Activated CD4-positive, alpha-beta memory T cell treated with anti-CD3 and anti-CD28 coated beads for 36 hours (primary cell): ENCODE measurements around the gene UNC13B. TPM values are rescaled to one million over a fixed set of nuclear protein-coding genes. Genes with fewer than 3 reads are reported as not detected.

Source experiments
- CTCF ChIA-PET: fragments of 350-600 bp; sonication (Branson Sonifier 250); formaldehyde crosslinking; loops from one replicate; lab custom pipeline; 2021; ENCODE audit warnings: antibody characterized with exemption, inconsistent platforms; lab: Charles Lee
- POLR2A ChIA-PET: fragments of 350-600 bp; sonication (Branson Sonifier 250); formaldehyde crosslinking; loops from one replicate; lab custom pipeline; 2021; ENCODE audit warnings: antibody characterized with exemption; lab: Charles Lee
- DNase-seq: peaks from one replicate; pipeline ENCODE4 v3.0.0-alpha.2; 2020
- H3K27ac Mint-ChIP-seq: one replicate; pipeline ENCODE4 v1.8.0; 2021; ENCODE audit warnings: mixed read lengths
- H3K27me3 Mint-ChIP-seq: one replicate; pipeline ENCODE4 v1.8.0; 2021; ENCODE audit warnings: mixed read lengths
- H3K36me3 Mint-ChIP-seq: one replicate; pipeline ENCODE4 v1.8.0; 2021; ENCODE audit warnings: mixed read lengths
- H3K4me1 Mint-ChIP-seq: one replicate; pipeline ENCODE4 v1.8.0; 2021; ENCODE audit warnings: low read depth, mixed read lengths
- H3K4me3 Mint-ChIP-seq: one replicate; pipeline ENCODE4 v1.8.0; 2021; ENCODE audit warnings: mild to moderate bottlenecking, mixed read lengths
- H3K9me3 Mint-ChIP-seq: one replicate; pipeline ENCODE4 v1.8.0; 2021; ENCODE audit warnings: mixed read lengths
- intact Hi-C: fragments of 100-400 bp; cut with micrococcal nuclease; formaldehyde crosslinking; loops from one replicate; pipeline ENCODE4 v1.15.1; 2023
- total RNA-seq, 2 experiments: library from RNA; stranded (reverse); gene quantifications; one replicate each; pipeline ENCODE4 v1.2.3, GENCODE V29; 2021

Gene UNC13B
- total RNA-seq, 2 experiments from 2014 or later: 3.6 to 4.6 TPM

- no peaks in the 10 kb centered on the region for H3K4me1 Mint-ChIP-seq
- H3K27ac Mint-ChIP-seq: no peak overlapping the region
- intact Hi-C loops: no loop called here
- H3K36me3 Mint-ChIP-seq: peaks cover 15% of the 10 kb centered on the region
- ChIA-PET CTCF (interaction anchor here (1.2 kb wide), 1 partner anchor 364 kb away, joined by 3 read pairs; no protein-coding TSS in a partner anchor), POLR2A (no interaction called here)
- H3K4me3 Mint-ChIP-seq: no peak overlapping the region
- H3K27me3 Mint-ChIP-seq: peaks cover 3% of the 10 kb centered on the region
- no peak for DNase-seq
- H3K9me3 Mint-ChIP-seq: peaks cover 31% of the 10 kb centered on the region
These were observed 32.0 kb downstream of the UNC13B start for GRCh38 chr9:35193762-35194161.

- Mint-ChIP-seq H3K9me3 (peaks cover 32% of the 10 kb centered on the region), H3K27ac (no peak overlapping the region), H3K4me1 (no peaks in the 10 kb centered on the region), H3K4me3 (no peak overlapping the region), H3K36me3 (peaks cover 15% of the 10 kb centered on the region), H3K27me3 (peaks cover 3% of the 10 kb centered on the region)
- DNase-seq: no peak
- intact Hi-C loops: no loop called here
- ChIA-PET POLR2A (no interaction called here), CTCF (no interaction called here)
These were observed 33.9 kb downstream of the UNC13B start for GRCh38 chr9:35195683-35196082.

GRCh38 chr9:35198191-35198590 lies 36.4 kb downstream of the UNC13B start:
- H3K4me1 Mint-ChIP-seq: no peaks in the 10 kb centered on the region
- intact Hi-C loops: no loop called here
- no peak overlapping the region for H3K4me3 Mint-ChIP-seq
- H3K9me3 Mint-ChIP-seq: peaks cover 24% of the 10 kb centered on the region
- DNase-seq: no peak
- ChIA-PET POLR2A (no interaction called here), CTCF (no interaction called here)
- H3K27ac Mint-ChIP-seq: no peak overlapping the region
- peaks cover 8% of the 10 kb centered on the region for H3K27me3 Mint-ChIP-seq
- H3K36me3 Mint-ChIP-seq: peaks cover 9% of the 10 kb centered on the region

GRCh38 chr9:35203528-35203927 lies 41.7 kb downstream of the UNC13B start:
- no peak for DNase-seq
- Mint-ChIP-seq H3K4me1 (no peaks in the 10 kb centered on the region), H3K27ac (no peak overlapping the region), H3K4me3 (no peak overlapping the region), H3K36me3 (peaks cover 7% of the 10 kb centered on the region), H3K27me3 (peaks cover 8% of the 10 kb centered on the region), H3K9me3 (peaks cover 33% of the 10 kb centered on the region)
- intact Hi-C loops: no loop called here
- POLR2A ChIA-PET: no interaction called here
- CTCF ChIA-PET: no interaction called here

GRCh38 chr9:35205340-35205739 lies 43.5 kb downstream of the UNC13B start:
- no peak overlapping the region for H3K27ac Mint-ChIP-seq
- peaks cover 7% of the 10 kb centered on the region for H3K36me3 Mint-ChIP-seq
- peaks cover 31% of the 10 kb centered on the region for H3K9me3 Mint-ChIP-seq
- ChIA-PET POLR2A (no interaction called here), CTCF (no interaction called here)
- no peak overlapping the region for H3K4me3 Mint-ChIP-seq
- no peaks in the 10 kb centered on the region for H3K4me1 Mint-ChIP-seq
- DNase-seq: no peak
- peaks cover 8% of the 10 kb centered on the region for H3K27me3 Mint-ChIP-seq
- intact Hi-C loops: no loop called here

- intact Hi-C loops: no loop called here
- Mint-ChIP-seq H3K27ac (no peak overlapping the region), H3K4me3 (no peak overlapping the region), H3K4me1 (no peaks in the 10 kb centered on the region), H3K36me3 (no peaks in the 10 kb centered on the region), H3K9me3 (no peaks in the 10 kb centered on the region), H3K27me3 (no peaks in the 10 kb centered on the region)
- CTCF ChIA-PET: no interaction called here
- no peak for DNase-seq
- POLR2A ChIA-PET: no interaction called here
These were observed 50.0 kb downstream of the UNC13B start for GRCh38 chr9:35211854-35212253.

- no peak for DNase-seq
- intact Hi-C loops: no loop called here
- Mint-ChIP-seq H3K27me3 (no peaks in the 10 kb centered on the region), H3K4me3 (no peak overlapping the region), H3K9me3 (peaks cover 11% of the 10 kb centered on the region), H3K36me3 (peaks cover 2% of the 10 kb centered on the region), H3K4me1 (no peaks in the 10 kb centered on the region), H3K27ac (no peak overlapping the region)
- CTCF ChIA-PET: no interaction called here
- POLR2A ChIA-PET: no interaction called here
These were observed 59.0 kb downstream of the UNC13B start for GRCh38 chr9:35220659-35221338.

GRCh38 chr9:35225677-35226076 lies 63.9 kb downstream of the UNC13B start:
- DNase-seq: no peak
- Mint-ChIP-seq H3K9me3 (peaks cover 11% of the 10 kb centered on the region), H3K27me3 (peaks cover 4% of the 10 kb centered on the region), H3K27ac (no peak overlapping the region), H3K4me3 (no peak overlapping the region), H3K36me3 (peaks cover 4% of the 10 kb centered on the region), H3K4me1 (no peaks in the 10 kb centered on the region)
- POLR2A ChIA-PET: no interaction called here
- intact Hi-C loops: no loop called here
- CTCF ChIA-PET: no interaction called here

- DNase-seq: no peak
- ChIA-PET POLR2A (no interaction called here), CTCF (no interaction called here)
- intact Hi-C loops: no loop called here
- Mint-ChIP-seq H3K27me3 (peaks cover 4% of the 10 kb centered on the region), H3K36me3 (peaks cover 4% of the 10 kb centered on the region), H3K4me3 (no peak overlapping the region), H3K4me1 (no peaks in the 10 kb centered on the region), H3K9me3 (peaks cover 11% of the 10 kb centered on the region), H3K27ac (no peak overlapping the region)
These were observed 64.8 kb downstream of the UNC13B start for GRCh38 chr9:35226651-35227050.

- ChIA-PET CTCF (no interaction called here), POLR2A (no interaction called here)
- DNase-seq: no peak
- H3K36me3 Mint-ChIP-seq: peaks cover 4% of the 10 kb centered on the region
- H3K9me3 Mint-ChIP-seq: peaks cover 11% of the 10 kb centered on the region
- no peaks in the 10 kb centered on the region for H3K4me1 Mint-ChIP-seq
- no peak overlapping the region for H3K27ac Mint-ChIP-seq
- intact Hi-C loops: no loop called here
- peaks cover 4% of the 10 kb centered on the region for H3K27me3 Mint-ChIP-seq
- no peak overlapping the region for H3K4me3 Mint-ChIP-seq
These were observed 65.5 kb downstream of the UNC13B start for GRCh38 chr9:35227284-35227683.

- DNase-seq: no peak
- H3K36me3 Mint-ChIP-seq: peaks cover 2% of the 10 kb centered on the region
- no peak overlapping the region for H3K27ac Mint-ChIP-seq
- H3K9me3 Mint-ChIP-seq: peaks cover under 1% of the 10 kb centered on the region
- H3K27me3 Mint-ChIP-seq: peaks cover 4% of the 10 kb centered on the region
- intact Hi-C loops: no loop called here
- ChIA-PET CTCF (no interaction called here), POLR2A (no interaction called here)
- no peaks in the 10 kb centered on the region for H3K4me1 Mint-ChIP-seq
- H3K4me3 Mint-ChIP-seq: no peak overlapping the region
These were observed 67.4 kb downstream of the UNC13B start for GRCh38 chr9:35229066-35229778.

- H3K36me3 Mint-ChIP-seq: peaks cover 2% of the 10 kb centered on the region
- H3K27me3 Mint-ChIP-seq: peaks cover 4% of the 10 kb centered on the region
- no peak overlapping the region for H3K4me3 Mint-ChIP-seq
- intact Hi-C loops: no loop called here
- no peak for DNase-seq
- H3K4me1 Mint-ChIP-seq: no peaks in the 10 kb centered on the region
- H3K27ac Mint-ChIP-seq: no peak overlapping the region
- POLR2A ChIA-PET: no interaction called here
- CTCF ChIA-PET: no interaction called here
- no peaks in the 10 kb centered on the region for H3K9me3 Mint-ChIP-seq
These were observed 68.0 kb downstream of the UNC13B start for GRCh38 chr9:35229779-35230143.
